ELR (cell line): ENCODE results near the gene LYVE1.
"Not testable (repeated sequence)": the region's sequence is repeated elsewhere in the genome, so short reads cannot be mapped to it uniquely, and the experiment has no call there.

ENCODE experiments used
- DNase-seq: peaks from one replicate; pipeline ENCODE4 v3.0.0-alpha.2; 2015; ENCODE audit warnings: low read depth

Gene LYVE1

GRCh38 chr11:10568486-10568941 lies at the start of gene LYVE1:
TSS of gene LYVE1 (minus strand) at chr11:10568665. CDS start at chr11:10568532, 133 bp downstream.
- DNase-seq = no peak

GRCh38 chr11:10617551-10617950 lies 49.1 kb upstream of the LYVE1 start:
- DNase-seq = no peak

DNA sequence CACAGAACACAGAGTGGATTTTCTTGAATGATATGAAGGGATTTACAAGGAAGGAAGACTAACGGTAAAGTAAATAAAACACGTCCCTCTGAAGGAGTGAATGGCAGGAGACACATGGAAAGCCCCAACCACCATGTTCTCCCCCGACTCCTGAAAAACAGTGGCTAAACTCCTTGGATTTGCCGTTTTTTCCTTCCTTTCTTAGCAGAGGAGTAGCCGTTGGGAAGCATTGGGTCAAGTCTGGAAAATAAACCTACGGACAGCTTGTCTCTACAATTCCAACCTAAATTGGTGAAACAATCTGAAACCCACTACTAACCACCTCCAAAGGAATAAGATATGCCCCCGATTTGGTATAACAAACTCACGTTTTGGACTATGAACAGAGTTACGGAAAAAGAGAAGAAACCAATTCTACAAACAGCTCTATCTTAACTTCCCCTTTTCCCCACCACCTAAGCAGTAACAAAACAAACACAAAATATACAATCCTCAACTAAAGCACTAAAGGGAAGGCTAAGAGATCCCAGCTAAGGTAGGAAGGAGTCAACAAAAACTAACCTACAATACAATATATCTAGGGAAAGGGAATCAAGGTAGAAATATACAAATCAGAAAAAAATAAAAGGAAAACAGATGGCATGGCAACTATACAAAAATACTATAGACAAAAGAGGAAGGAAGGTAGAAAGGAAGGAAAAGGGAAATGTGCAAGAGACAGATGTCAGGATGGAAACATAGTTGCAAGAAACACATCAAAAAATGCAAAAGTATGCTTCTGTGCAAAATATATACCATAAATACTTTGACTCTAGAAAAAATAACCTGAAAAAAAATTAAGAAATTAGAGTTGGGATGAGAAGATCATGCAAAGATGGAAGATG lies 43.8 kb upstream of the LYVE1 start:
- no peak for DNase-seq

GRCh38 chr11:10609636-10610035 lies 41.2 kb upstream of the LYVE1 start:
- no peak for DNase-seq

DNA sequence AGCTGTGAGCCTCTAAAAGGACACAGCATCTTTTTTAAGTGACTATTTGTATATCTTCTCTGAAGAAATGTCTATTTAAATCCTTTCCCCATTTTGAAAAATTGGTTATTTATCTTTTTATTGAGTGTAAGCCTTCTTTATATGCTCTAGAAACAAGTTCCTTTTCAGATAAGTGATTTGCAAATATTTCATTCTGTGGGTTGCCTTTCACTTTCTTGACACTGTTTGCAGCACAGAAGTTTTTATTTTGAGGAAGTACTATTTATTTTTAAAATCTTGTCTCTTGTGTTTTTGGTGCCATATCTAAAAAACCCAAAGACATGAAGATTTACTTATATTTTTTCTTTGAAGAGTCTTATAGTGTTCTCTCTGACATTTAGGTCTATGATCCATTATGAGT lies 40.1 kb upstream of the LYVE1 start:
- no peak for DNase-seq

DNA sequence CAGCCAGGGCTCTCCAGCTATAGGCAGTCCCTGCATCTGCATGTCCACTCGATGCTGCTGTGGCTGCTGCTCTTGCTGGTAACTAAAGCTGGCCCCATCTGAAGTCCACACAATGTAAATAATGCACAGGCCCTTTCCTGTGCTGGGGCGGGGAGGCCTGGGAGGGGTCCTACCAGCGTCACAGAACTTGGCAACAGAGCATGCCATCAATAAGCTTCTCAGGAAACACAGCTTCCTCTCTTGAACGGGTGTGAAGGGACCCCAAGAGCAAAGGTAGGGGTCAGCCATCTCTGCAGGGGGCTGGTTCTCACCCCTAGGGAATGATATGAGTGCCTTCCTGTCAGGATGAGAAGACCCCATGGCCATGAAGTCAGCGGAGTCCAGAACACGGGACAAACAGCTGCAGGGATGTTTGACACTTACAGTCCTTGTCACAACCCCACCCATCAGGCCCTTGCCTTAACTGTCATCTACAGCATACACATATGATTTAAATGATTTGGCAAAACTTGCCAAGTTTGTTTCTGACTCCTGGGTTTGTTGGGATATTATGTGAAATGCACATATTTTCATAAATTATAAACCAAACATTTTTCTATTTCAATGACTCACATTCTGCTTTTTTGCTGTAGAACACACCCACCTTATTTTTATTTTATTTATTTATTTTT lies 39.1 kb upstream of the LYVE1 start:
- no peak for DNase-seq

DNA sequence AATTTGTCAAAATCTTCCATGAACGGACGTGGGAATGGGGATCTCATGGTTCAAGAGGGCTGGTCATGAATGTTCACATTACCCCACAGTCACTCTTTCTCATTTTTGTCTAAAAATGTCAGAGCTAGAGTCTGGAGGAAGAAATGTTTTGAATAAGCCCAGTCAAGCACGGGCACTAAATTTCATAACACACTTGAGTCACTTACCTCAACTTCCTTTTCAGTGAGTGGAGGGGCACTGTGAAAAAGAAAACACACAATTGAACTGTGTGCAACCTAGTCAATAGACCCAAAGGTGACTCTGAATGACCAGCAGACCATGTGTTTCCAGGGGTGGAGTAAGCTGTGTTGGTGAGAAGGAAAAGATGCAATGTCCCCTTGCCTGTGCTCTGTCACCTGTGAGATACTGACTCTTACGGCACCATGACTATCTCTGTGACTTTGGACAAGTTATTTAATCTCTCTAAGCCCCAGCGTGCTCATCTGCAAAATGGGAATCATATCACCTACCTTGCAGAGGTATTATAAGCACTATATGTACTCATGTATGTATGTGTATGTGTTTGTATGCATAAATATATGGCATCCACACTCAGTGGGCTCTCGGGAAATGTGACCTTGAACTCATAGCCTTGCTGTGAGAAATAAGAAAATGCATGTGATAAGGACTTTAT lies 38.2 kb upstream of the LYVE1 start:
- DNase-seq = peak; percentile 72

DNA sequence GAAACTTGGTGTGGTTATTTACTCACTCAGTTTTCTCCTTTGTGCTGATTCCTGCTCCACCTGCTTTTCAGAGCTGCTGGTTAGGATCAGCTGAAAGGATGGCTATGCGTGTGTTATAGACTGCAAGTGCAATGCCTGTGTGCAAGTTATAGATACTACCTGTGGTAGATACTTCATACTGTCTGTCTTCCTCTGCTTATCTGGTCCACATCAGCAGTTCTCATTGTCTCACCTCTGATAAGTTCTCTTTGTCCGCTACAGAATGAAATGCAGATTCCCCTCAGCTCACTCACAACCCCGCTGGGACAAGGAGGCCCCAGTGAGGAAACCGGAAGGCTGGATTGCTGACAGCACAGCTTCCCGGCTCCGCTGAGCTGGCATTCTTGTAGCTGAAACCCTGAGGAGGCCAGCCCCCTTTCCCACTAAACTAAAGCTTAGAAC lies 37.5 kb upstream of the LYVE1 start:
- DNase-seq = peak; percentile 75

DNA sequence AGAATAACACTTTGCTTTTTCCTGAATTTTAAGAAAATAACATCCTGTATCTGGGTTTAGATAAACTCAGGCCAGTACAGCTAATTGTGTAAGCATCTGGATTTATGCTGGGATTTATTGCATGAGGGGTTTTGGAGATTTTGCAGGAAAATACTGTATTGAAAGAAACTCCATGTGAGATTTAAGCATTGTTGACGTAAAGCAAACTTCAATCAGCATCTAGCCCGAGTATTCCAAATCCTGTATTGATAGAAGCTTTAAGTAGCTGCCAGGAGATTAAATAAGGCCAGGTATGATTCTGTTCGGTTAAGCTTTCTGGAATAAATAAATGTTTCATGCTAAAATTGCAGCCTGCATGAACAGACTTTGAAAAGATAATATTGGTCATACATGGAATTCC lies 36.3 kb upstream of the LYVE1 start:
- DNase-seq = no peak

DNA sequence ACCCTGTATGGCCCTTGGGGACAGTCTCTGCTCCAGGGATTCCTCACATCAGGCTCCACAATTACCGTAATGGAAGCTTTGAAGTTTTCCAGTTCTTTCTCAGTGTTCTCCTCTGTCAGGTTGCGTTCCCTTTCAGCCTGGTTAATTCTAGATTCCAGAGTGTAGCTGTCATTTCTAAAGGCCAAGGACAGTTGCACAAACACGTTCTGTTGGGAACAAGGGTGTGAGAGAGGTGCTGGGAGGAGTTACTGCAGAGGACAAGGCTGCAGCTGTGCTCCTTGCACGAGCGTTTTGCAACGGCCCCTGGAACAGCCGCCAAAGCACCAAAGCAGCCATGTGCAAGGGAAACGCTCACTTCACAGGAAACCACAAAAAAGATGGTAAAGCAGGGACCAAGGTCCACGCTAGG lies 35.9 kb upstream of the LYVE1 start:
- no peak for DNase-seq

DNA sequence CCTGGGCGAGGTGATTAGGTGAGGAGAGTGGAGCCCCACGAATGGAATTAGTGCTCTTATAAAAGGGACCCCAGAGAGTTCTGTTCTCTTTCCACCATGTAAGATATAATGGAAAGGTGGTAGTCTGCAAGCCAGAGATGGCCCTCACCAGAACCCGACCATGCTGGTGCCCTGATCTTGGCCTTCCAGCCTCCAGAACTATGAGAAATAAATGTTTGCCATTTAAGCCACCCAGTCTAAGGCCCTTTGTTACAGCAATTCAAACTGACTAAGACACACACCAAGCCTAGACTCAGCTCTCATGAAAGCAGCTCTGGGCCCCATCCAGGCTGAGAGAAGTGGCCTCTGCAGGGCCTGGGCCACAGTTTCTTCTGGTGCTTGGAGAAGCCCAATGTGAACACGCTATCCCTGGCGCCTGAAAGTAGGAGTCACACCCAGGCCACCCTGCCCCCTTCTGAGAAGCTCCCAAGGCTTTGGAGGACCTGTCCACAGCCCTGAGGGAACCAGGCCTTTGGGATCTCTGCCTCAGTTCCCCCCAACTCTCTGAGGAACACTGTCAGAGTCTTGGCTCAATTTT lies 35.3 kb upstream of the LYVE1 start:
- DNase-seq = no peak

DNA sequence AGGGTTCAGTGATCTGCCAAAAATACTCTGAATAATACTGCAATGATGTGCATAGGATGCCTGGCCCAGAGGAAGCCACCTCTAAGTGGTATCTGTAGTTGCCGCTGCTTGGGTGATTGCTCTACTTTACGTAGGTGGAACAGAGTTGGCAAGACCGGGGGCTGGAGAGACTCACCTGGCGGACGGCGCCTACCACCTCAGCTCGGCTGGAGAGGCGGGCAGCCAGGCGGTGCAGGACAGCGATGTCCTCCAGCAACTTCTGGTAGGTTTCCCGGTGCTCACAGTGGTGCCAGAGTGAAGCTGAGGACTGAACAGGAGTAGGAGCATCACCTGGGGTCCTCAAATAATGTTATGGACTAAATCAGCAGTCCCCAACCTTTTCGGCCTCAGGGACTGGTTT lies 34.5 kb upstream of the LYVE1 start:
- DNase-seq = no peak

DNA sequence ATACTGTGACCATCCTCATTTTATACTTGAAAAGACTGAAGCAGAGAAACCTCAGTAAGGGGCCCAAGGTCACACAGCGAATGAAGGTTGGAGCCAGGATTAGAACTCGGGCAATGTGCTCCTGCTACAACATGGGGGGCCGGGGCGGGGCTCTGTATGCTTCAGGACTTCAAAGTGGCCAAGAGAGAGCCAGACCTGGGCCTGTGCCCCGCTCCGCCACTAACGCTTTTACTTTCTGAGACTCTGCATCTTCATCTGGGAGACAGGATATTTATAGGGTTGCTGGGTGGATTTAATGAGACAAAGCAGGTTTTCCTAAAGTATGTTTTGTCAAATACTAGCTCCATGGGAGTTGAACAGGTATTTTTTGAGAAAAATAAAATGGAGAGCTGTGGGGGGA lies 33.9 kb upstream of the LYVE1 start:
- DNase-seq = no peak

DNA sequence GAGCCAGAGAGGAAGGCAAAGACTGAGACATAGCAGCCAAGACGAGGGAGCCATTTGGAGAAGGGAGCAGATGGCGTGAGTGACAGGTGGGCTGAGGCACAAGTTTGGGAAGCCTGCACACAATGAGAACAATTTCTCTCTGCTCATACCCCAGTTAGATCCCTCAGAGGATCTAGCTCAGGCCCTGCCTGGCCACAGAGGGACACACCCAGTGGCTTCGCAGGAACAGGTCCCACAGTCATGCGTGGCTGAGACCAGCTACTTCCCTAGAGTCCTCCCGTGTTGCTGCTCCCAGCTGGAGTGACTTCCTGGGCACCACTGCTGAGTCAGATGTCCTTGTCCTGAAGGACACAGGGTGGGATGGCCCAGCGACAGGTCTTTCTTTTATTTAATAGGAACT lies 33.4 kb upstream of the LYVE1 start:
- DNase-seq = no peak

DNA sequence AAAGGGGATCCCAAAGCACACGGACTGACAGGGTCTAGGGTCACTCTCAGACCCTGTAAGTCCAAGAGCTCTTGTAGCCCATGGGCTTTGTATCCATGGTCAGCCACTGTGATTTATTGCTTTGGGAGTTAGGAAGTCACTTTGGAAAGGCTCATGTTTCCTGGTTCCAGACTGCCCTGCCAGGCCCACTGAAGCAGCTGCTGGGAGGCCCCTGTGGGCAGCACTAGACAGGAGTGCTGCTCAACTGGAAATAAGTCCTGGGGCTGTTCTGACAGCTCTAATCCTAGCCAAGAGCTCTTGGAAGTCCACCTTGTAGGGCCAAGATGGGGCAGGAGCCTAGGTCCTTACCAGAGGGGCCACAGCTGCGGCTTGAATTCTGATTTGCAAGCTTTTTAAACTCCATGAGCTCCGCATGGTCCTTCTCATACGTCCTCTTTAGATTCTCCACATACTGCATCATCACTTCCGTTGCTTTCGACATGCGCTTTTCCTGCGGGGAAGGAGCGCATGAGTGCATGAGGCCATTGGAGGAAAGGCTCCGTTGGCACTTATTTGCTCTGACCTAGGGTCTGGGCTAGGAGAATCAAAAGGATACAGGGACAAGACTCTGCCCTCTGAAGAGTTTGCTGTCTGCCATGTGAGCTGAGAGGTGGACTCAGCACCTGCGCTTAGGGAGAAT lies 32.2 kb upstream of the LYVE1 start:
- no peak for DNase-seq

DNA sequence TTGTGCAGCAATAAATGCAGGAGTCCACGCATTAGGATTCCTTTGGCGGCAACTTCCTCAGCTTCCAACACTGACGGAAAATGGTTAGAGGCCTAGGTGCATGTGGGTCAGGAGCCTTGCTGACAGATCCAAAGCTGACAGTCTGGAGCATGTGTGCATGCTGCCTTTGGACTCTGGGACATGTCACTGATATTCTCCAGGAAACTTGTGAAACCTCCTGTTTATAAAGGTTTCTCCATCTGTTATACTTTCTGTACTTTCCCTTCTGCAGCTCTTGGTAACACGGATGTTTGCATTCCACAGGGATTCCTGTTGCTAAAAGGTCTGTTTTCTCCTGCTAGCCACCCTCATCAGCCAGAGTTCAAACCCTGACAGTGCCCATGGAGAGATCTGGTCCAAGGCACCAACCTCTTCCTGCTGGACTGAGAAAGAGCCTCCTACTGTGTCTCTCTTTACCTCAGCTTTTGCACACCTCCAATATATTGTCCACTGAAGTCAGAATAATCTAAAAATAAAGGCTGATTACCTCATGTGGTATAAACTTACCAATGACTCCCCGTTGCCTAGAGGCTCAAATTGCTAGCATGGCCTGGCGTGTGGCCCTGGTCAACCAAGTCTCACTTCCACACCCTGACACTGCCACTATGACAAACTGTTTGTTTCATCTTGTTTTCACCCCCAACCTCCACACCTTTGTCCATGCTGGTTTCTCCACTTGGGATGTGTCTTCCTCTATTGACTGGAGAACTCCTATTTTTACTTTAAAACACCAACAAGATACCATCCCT lies 31.1 kb upstream of the LYVE1 start:
- DNase-seq = no peak

- no peak for DNase-seq
Observed at GRCh38 chr11:10598816-10599215, 30.4 kb upstream of the LYVE1 start.

- DNase-seq = no peak
Observed at GRCh38 chr11:10597877-10598351, 29.4 kb upstream of the LYVE1 start.

DNA sequence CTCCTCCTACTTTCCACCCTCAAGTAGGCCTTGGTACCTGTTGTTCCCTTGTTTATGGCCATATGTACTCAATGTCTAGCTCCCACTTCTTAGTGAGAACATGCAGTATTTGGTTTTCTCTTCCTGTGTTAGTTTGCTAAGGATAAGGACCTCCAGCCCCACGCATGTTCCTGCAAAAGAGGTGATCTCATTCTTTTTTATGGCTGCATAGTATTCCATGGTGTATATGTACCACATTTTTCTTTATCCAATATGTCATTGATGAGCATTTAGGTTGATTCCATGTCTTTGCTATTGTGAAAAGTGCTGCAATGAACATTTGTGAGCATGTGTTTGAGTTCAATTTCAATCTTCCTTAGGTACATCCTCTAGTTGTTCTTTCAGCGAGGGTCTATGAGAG lies 27.4 kb upstream of the LYVE1 start:
- DNase-seq = not testable (repeated sequence)

DNA sequence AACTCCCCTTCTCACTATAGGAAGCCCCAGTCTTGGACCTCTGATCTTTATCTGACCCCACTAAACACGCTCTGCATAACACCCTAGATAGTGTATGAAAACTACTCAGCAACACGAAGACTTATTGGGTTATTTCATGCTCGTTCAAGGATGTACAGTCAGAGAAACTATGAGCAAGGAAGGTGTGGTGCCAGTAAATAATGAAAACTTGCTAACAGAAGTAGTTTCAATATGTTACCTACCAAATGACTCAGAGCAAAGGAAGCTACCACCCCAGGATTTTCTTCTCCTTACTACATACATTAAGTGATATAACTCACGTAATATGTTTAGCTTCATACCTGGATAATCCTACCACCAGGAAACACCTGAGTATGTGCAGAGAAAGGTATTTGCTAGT lies 25.9 kb upstream of the LYVE1 start:
- peak; percentile 27 for DNase-seq

- DNase-seq = peak; percentile 87
Observed at GRCh38 chr11:10592331-10592730, 23.9 kb upstream of the LYVE1 start.
